SKM-1 treated with dmso at 0.1 percent for 144 hours (cell line): Measurements from ENCODE around the gene ATG5.
A peak's percentile ranks its signal among the peaks of the same experiment; 100 is the strongest.

Experiments
- DNase-seq: peaks from one replicate; lab custom pipeline; 2025; ENCODE audit not compliant: unreplicated experiment; lab: John Stamatoyannopoulos, UW

ATG5 gene

GRCh38 chr6:106325336-106326178 lies at the start of gene ATG5:
ATG5 (minus strand) TSS chr6:106325760; CDS start chr6:106316208, 9,552 bp downstream.
- peak; percentile 98 for DNase-seq

DNA sequence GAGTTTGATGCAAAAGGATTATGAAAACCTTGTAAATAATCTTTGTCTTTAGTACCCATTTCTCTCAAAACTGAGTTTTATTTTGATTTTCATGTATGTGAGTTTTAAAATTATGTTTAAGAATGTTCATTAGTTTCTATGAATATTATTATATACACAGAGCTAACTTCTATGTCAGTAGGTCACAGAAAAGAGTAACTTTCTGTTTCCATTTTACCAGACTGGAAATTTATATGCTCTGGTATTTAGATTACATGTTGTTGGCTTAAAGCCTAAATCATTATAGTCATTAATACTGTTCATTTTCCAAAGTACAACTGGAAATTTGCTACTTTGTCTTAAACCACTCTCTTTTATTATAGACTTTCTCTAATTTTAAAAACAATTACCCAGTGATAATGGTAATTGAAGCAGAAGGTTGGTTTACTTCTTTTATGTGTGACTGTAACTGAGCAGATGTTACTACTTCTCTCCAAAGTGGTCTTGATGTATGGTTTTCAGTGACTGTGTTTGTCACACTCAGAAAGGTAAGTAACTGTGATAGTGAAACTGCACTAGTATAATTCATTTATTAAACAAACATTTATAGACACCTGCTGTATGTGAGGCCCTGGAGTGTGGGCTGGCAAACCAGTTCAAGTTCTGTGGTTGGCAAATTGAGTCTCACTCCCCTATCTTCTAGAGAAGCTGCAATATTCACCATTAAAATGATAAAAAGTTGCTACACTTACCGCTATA lies 48.1 kb upstream of the ATG5 start:
- DNase-seq = no peak

DNA sequence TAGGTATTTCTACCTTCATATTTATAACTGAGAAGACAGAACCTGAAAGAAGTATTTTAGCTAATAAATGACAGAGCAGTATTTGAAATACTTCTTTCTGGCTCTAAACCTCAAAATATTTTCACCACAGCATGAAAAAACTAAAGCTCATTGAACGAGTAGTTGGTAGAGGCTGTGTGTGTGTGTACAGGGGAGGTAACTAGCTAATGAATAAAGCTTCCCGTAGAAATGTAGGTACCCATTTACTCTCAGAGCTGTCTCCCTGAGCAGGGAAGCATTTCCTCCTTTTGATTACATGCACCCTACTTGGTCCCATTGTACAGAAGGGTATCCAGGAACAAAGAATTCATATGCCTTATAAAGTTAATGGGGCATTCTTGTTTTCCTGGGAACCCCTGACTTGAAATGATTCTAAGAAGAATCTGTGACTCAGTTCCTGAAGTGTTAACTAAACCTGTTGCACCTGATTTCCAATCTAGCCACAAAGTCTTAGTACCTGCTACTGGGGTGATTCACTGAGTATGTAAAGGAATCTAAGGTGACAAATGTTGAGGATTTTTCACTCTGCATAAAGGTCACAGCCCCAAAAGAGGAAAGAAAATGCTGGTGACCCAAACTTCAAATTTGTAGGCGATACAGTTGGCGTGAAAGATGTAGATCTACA lies 47.4 kb upstream of the ATG5 start:
- DNase-seq = no peak

GRCh38 chr6:106370639-106371038 lies 45.1 kb upstream of the ATG5 start:
- DNase-seq = no peak

- DNase-seq = no peak
Observed at GRCh38 chr6:106369739-106370138, 44.2 kb upstream of the ATG5 start.

DNA sequence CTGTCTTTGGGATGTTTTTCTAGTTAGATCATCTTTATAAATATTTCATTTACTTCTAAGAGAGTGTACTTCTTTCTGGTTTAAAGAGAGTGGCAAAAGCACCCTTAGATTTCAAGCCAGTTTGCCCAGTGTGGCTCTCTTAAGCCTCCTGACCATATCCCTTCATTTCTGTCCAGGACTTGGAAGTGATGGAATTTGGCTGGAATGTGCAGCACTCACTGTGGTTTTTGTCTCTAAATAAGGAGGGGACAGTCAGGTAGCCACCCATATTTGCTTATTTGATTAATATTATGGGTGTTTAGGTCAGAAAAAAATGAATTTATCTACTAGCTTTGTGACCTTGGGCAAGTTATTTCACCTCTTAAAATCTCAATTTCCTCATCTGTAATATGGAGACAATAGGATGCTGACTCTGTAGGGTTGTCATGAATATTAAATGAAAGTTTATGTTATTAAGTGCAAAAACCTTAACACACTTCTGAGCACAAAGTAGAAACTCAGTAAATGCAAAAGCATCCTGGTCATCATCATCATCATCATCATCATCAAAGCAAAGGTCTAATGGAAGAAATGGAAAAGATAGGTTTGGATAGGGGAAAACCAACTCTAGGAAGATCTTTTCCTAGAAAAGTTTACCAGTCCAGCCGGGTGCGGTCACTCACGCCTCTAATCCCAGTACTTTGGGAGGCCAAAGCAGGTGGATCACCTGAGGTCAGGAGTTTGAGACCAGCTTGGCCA lies 38.0 kb upstream of the ATG5 start:
- DNase-seq = no peak

GRCh38 chr6:106360989-106361430 lies 35.5 kb upstream of the ATG5 start:
- peak; percentile 25 for DNase-seq

- DNase-seq = peak; percentile 48
Observed at GRCh38 chr6:106360410-106360988, 34.9 kb upstream of the ATG5 start, which contains the start of gene CRYBG1. CRYBG1 (plus strand) TSS chr6:106360717; CDS start chr6:106360909, 192 bp downstream.

DNA sequence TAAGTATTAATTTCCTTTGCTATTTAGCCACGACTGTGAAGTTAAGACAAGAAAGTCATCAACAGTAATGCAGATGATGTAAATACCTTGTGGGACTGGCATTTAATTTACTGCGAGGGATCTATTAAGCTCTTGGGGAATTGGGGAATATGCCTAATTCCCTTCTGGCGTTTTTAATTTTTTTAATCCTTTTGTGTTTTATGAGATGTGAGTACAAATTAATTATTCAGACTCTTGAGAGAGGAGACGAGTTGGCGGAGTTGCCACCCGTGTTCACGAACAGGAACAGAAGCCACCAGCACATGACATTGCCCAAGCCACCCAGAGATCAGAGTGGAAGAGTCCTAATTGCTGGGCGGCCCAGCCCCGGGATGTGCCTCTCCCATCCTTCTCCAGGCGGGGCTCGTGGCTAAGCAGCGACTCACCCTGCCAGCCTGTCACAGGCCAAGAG lies 34.4 kb upstream of the ATG5 start:
- DNase-seq = no peak

DNA sequence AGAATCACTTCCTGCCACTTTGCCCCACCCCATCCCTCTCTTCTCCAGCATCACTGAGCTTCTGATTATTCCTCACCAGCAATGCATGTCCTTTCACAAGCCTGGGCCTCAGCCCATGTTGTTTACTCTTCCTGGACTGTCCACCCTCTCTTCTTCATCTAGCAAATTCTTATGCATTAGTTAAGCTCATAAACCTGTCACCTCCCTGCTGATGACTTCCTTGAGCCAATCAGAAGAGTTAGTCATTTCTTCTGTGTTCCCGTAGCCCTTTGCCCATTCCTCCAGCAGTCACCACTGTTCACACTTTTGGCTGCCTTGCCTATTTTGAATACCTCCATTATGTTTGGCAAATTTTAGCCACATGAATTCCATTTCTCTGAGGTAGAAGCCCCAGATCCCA lies 30.8 kb upstream of the ATG5 start:
- DNase-seq = no peak

- no peak for DNase-seq
Observed at GRCh38 chr6:106347219-106347618, 21.7 kb upstream of the ATG5 start.

- DNase-seq = peak; percentile 76
Observed at GRCh38 chr6:106339334-106340029, 13.9 kb upstream of the ATG5 start.

DNA sequence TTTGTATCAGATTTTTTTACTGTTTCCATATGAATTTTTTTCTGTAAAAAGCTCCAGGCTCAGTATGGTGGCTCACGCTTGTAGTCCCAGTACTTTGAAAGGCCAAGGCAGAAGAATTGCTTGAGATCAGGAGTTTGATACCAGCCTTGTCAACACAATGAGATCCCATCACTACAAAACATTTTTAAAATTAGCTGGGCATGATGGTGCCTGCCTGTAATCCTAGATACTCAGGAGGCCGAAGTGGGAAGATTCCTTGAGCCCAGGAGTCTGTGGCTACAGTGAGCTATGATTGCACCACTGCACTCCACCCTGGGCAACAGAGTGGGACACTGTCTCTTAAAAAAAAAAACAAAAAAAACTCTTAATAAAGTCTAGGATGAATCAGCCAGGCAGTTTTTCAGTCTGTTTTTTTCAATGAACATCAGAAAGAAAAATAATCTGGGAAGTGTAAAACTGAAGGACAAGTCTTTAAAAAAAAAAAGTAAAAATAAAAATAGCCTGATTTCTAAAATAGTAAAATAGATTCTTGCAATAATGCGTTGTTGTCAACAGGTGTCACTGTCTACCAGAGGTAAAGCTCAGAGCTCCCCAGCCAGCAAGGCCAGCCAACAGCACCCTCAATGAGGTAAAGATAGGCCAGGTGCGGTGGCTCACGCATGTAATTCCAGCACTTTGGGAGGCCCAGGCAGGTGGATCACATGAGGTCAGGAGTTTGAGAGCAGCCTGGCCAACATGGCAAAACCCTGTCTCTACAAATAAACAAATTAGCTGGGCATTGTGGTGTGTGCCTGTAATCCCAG lies 9.3 kb upstream of the ATG5 start:
- peak; percentile 32 for DNase-seq

DNA sequence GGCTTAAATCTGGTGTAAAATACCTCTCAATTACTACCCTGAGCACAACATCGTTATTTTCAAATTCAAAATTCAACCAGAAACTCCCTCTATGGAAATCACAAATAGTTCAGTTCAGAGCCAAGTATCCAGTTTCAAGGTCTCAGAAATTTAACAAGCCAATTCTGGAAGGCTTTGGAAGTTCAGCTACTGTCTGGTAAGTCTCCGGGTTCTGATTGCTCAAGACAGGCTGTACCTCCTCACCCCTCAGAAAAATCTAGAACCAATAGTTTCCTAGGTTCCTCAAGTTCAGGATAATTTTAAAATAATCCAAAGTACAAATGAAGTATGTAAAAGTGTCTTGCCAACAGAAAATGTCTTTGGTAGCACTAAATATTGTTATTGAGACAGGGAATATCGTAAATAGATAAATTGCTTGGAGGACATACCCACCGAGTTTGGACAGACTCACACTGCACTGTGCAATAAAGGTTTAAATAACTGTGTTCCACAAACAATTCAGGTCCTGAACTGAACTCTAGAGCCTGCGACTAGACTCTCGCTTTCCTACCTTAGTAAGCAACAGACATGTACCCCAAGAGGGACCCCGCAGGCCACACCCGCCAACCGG lies 729 bp downstream of the ATG5 start:
- DNase-seq = no peak

DNA sequence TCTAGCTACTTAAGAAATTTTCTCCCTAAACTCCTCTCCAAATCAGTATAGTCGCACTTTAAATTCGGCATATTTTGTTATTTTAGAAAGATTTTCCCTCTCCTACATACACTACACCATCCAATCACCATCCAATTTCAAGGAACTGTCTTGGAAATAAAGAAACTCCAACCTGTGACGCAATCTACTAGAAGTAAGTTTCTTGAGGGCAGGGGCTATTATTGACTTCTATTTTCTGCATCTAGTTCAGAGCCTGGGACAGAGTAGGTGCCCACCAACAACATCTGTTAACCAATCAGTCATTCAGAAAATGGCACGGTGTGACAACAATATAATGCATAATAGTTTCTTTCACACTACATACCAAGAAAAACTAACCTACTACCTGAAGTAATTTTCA lies 3.6 kb downstream of the ATG5 start:
- no peak for DNase-seq

- no peak for DNase-seq
Observed at GRCh38 chr6:106318851-106319250, 6.7 kb downstream of the ATG5 start.

DNA sequence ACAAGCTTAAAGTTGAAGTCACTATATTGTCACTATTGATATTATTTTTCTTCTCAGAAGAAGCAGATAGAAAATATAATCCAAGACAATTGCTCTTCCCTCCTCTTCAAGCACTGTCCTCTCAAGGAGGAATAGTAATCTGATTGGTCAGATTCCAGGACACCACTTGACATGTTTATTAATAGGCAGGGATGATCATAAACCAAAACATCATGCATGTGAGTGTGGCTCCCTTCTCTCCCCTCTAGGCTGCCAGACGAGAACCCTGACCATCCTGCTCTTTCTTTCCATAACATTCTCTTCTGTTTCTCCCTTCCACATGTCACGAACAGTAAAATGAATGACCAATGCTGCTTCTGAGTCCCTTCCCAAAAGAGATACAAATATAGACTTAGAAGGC lies 7.5 kb downstream of the ATG5 start:
- no peak for DNase-seq

GRCh38 chr6:106316375-106316766 lies 9.2 kb downstream of the ATG5 start:
- DNase-seq = no peak
